ENCODE measurements around the gene MRPL40.

Gene MRPL40

DNA sequence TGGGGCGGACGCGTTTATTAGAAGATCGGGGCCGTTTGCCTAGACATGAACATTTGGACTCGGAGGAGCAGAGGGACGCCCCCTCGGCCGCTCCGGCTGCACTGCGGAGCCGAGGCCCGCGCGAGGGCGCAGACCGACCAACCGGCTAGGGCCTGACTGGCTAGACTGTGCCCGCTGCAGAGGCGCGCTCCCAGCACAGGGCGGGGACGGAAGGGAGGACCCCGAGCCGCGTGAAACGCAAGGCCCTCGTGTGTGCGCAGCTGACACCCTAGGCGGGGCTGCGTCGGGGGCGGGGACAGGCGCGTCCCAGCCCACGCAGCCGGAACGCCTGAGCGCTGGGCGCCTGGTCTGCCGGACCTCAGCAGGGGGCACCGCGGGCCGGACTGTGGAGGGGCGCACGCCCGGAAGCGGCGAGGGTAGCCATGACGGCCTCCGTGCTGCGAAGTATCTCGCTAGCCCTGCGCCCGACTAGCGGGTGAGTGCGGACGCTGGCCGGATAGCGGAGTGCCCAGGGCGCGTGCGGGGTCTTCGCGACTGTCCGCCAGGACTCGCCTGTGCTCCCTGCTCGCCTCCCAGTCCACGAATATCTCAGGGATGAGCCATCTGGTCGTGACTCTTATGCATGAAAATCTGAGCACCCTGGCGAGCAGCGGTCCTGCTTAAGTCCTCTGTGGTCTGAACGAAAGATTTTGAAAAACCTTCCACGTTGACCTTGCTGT lies at the start of gene MRPL40:
Gene MRPL40, plus strand, starts transcription at position 413 of the 719 bp plus-strand sequence. Its CDS starts 10 bp downstream, at position 423.
- DNase-seq (ENCODE audit: low read depth, low spot score) = peak; percentile 75

DNA sequence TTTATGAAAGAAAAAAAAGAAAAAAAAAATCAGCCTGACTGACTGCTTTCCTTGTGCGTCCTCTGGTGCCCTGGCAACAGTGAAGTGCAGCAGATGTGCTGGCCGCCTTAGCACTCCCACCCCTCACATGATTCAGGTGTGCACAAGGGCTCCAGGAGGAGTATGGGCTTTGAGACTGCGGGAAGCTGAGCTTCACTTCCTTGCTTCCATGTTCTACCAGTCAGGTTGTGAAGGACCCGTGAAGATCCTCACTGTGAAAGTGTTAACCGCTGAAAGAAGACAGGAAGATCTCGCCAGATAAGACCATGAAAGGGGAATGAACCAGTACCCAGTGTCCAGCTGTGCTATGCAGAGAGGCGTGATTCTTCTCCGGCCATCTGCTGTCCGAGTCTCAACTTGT lies 49.1 kb upstream of the MRPL40 start:
- DNase-seq (ENCODE audit: low read depth, low spot score) = no peak

DNA sequence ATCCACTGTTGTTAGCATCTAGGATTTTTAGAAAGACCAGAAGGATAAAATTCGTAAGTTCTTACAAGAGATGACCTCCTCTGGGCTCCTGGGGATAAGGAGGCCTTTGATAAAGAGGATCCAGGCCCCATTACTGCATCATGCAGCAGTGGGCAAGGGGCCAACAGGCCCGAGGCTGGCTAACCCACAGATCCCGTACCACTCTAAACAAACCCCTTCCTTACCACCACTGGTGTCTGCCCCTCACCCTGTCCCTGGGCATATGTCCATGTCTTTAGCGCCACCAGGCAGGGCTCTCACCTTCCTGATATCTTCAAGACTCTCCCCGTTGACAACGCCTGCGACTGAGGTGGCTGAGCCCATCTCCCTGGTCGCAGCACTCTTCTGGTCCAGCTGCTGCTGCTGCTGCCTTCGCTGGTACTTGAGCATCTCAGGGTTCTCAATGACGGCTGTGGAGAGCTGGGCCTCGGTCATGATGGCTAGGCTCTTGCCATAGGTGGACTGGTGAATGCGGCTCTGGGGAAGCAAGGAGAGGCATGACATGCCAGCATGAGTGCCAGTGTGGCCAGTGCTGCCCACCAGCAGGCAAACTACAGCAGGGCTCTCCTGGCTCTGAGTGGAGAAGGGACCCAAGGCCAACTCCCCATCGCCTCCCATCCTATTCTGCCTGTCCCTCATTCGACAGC lies 47.0 kb upstream of the MRPL40 start:
- DNase-seq (ENCODE audit: low read depth, low spot score) = no peak

DNA sequence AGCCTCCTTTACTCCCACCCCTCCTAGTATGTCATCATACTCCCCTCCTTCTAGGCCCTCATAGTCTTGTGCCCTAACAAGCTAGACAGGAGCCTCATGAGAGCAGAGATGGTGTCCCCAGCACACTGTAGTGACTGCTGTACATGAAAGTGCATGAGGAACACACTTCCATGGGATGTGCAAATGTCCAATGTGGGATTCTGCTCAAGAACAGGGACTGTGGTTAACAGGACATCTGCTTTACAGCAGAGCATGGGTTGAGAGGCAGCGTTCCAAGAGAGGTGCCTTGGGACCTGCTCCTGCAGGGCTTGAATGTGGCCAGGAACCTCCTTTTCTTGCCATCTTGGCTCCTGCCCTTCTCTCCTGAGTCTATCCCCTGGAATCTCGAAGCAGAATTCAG lies 46.1 kb upstream of the MRPL40 start:
- DNase-seq (ENCODE audit: low read depth, low spot score) = no peak

DNA sequence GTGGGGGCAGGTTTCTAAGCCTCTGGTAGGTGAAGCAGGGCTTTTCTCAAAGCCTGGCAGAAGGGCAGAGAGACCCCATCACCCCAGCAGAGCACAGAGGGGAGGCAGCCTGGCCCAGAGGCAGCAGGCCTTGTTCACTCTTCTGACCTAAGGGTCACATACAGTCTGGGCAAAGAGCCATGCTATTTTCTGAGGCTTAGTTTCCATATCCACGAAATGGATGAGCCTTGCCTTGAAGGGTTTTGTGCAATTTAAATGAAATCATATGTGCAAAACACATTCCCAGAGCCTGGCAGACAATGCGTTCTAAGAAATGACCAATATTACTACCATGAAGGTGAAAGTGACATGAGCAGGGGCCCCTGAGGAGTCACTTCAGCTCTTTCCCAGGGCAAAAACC lies 45.3 kb upstream of the MRPL40 start:
- DNase-seq (ENCODE audit: low read depth, low spot score) = no peak

DNA sequence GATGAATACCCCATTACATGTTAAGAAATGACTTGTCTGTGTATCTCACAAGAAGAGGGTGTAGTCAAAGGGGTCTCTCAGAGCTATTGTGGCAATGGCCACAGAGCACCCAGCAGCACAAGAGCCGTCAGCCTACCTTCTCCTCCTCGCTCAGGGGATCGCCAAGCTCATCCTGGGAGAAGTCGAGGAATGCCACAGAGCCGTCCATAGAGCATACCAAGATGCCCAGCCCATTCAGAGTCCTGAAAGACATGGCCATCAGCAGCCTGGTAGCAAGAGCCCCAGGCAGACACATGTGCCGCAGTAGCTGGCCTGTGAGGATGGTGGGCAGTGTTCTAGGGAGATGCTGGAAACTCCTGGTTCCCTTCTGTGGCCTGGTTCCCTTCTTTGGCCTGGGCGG lies 44.8 kb upstream of the MRPL40 start:
- DNase-seq (ENCODE audit: low read depth, low spot score) = no peak

DNA sequence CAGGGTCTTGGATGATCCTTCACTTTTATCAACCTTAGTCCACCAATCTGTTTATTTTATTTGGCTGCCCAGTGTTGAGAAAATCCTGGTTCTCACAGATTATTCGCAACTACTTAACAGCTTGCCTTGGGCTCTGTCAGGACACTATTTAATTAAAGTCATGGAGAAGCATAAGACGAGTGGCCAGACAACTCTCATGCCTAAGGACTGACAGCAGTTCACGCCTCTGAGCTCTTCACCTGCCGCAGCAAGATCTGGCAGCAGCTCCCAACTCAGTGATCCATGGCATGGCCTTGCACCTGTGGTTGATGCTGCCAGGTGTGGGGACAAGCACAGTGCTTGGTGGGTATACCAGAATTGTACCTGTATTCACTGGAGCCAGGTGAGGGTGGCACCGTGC lies 38.6 kb upstream of the MRPL40 start:
- DNase-seq (ENCODE audit: low read depth, low spot score) = no peak

DNA sequence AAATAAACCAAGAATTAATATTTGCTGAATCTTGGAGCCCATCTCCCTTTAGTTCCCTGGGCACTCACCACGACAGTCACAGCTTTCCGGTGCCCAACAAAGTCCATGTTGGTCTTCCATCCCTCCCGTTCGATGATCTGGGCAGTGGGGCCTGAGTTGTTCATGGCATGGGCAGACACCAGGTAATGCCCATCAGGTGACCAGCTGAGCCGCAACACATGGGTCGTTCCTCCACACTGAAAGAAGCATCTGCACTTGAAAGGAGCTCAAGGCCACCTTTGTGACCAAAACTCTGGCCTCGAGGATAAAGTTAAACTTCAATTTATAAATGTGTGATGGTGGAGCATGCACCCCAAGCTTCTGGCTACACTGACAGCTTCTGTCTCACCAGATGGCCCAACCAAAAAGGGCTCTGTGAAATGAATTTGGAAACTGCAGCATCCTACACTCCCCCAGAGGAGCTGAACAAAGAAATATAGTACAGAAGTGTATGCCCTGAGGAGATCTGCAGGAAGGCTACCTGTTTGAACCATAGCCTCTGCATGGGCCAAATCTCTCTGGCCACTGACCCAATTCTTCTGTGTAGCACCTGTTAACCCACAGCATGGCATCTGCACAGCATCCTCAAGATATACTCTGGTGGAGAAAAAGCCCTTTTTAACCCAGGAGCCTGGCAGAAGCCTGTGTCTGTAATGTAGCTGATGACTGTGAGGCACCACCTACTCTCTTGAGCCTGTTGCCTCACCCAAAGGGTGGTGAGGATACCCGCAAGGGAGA lies 37.9 kb upstream of the MRPL40 start:
- DNase-seq (ENCODE audit: low read depth, low spot score) = no peak

DNA sequence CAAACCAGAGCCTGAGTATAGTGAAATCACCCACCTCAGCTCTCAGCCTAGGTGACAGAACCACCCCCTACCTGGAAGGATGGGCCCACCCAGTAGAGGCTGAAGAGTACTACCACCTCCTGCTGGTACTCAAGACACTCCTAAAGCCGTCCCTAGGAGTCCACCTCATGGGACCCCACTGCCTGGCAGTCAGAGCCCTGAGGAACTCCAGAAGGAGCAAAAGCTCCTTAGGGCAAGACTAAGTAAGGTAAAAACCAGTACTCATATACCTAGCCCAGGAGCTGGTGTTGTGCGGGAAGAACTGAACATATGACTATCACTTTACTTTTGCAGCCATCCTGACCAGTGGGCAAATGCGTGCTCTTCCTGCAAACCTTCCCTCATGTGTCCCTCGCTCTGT lies 37.1 kb upstream of the MRPL40 start:
- no peak for DNase-seq (ENCODE audit: low read depth, low spot score)

DNA sequence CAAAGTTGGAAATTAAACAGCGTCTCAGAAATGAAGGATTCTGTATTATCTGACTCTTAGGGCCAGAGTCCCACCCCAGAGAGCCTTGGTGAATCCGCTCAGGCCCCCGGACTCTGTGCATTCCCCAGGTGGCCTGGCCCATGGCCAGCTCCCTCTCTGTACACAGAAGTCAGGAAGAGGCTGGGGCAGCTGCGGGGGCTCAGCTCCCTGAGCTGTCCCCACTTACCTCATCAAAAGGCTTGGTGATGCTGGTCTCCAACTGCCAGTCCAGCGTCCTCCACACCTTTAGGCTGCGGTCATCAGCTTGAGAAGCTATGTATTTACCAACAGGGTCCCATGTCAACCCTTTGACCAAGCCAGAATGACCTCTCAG lies 35.8 kb upstream of the MRPL40 start:
- no peak for DNase-seq (ENCODE audit: low read depth, low spot score)

DNA sequence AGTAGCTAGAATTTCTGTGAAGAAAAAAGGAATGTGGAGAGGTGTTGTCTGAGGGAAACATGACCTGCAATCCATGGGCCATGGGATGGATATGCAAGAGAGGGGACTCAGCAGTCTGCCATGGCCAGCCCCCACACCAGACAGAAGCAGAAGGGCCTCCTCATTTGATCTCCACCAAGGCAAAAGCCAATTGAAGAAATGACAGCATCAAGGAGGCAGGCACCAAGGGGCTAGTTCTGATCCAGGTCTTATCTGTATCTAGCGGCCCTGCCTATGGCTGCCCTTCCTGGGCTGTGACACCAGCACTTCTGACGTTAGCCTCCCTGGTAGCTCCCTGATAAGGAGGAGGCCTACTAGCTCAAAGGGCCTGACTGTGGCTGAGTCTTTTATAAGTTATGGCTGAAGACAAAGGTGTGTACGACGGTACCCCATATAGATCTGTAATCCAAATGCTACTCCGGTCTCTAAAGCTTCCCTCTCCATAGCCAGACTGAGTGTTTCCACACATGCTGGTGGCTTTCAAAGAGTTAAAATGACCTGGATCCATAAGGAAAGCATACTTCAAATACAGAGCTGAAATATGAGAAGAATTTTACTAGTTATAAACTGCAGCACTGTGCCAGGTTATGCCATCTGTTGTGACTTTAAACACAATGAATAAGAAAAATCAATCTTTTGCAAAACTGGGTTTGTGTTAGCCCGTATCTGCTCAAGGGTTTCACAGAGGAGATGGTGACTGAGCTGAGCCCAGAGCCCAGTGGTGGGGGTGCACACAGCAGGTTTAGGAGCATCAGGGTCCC lies 35.2 kb upstream of the MRPL40 start:
- DNase-seq (ENCODE audit: low read depth, low spot score) = no peak

DNA sequence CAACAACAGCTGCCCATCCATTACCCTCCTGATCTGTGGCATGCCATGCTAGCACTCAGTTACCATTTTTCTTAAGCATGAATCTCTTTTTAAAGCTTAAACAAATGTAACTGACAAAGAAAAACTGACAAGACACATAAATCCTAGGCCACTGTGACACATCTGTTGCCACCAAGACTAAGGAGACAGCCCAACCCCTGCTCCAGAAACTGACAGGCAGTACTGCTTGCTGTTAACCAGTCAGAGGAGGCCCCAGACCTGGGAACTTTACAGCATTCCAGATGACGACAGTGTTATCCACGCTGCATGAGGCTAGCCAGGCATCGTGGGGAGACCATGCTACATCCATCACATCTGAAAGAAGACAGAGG lies 34.6 kb upstream of the MRPL40 start:
- no peak for DNase-seq (ENCODE audit: low read depth, low spot score)

DNA sequence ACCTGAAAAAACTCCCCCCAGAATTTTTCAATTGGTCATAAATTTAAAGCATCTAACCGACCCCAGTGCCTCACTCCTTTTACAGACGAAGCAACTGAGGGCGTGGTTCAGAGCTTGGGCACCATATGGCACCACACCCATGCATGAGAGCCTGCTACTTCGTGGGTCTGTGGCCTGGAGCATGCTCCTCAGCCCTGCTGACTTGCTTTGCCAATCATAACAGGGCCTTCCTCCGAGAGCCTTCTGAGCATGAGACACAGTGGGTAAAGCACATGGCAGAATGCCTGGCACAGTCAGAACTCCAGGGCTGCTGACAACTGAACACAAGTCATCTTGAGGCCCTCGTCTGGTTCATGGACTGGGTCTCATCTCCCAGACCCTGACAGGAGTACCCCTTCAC lies 34.1 kb upstream of the MRPL40 start:
- DNase-seq (ENCODE audit: low read depth, low spot score) = no peak

DNA sequence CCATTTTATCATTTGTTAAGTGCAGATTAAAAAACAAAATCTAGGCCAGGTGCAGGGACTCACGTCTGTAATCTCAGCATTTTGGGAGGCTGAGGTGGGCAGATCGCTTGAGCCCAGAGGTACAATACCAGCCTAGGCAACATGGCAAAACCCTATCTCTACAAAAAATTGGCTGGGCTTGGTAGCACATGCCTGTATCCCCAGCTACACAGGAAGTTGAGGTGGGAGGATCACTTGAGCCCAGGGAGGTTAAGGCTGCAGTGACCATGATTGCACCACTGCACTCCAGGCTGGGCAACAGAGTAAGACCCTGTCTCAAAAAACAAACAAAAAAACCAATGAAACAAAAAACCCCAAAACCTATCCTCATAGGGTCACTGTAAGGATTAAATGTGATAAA lies 33.7 kb upstream of the MRPL40 start:
- no peak for DNase-seq (ENCODE audit: low read depth, low spot score)

DNA sequence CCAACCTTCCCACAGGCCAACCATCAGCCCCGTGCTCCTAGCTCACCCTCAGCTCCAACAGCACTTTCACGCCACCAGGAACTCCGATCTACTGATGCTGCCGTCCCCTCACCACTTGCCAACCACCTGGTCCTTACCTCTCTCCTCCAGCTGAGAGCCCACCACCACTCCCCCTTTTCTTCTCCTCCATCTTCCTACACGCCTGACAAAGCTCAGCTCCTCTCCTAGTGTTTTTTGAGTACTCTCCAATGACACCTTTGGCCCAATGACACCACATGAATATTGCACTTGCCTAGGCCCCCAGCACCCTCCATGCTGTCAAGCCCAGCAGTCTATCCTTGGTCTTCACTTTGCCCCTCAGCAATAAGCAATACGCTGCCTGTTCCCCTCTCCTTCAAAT lies 31.5 kb upstream of the MRPL40 start:
- DNase-seq (ENCODE audit: low read depth, low spot score) = no peak

DNA sequence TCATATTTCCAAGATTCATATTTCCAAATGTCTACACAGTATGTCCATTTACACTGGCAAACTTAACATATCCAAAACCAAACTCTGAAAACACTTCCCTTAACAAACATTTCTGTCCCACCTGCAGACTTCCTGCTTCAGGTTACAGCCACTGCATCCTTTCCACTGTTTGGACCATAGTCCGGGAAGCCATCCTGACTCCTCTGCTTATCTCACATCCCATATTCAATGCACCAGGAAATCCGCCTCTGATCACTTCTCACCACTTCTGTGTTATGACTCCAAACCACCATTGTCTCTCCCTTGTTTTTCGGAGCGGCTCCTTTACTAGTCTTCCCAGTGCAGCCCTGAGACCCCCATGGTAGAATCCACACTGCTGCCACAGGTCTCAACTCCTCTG lies 30.9 kb upstream of the MRPL40 start:
- no peak for DNase-seq (ENCODE audit: low read depth, low spot score)

DNA sequence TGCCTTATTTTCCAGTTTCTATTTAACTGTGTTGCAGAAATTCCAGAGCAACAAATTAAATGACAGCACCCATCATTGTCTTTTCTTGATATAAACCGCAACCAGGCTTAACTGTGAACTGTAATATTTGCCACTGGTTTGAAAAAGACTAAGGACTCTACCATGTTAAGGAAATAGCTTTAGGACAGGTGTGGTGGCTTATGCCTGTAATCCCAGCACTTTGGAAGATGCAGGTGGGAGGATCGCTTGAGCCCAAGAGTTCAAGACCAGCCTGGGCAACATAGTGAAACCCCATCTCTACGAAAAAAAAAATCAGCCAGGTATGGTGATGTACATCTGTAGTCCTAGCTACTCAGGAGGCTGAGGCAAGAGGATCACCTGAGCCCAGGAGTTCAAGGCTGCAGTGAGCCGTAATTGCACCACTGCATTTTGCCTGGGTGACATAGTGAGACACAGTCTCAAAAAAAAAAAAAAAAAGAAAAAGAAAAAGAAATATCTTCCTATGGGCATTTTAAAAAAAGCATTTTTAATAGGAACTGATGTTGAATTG lies 29.6 kb upstream of the MRPL40 start:
- DNase-seq (ENCODE audit: low read depth, low spot score) = no peak

DNA sequence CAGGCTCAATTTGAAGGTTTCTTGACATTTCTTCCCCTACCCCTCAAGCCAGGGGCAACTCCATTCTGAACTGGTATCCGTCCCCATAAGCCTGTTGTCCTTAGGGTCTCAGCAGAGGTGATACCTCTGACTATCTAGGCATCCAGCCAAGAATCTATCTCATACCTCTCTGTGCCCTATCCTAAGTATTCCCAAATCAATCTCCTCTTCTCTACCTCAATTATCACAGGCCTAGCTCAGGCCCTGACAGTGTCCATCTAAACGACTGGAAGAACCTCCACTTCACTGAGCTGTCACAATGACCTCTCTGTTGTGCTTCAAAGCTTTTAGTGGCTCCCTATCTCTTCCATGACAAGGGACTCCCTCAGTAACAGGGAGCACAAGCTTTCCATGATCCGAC lies 27.7 kb upstream of the MRPL40 start:
- DNase-seq (ENCODE audit: low read depth, low spot score) = no peak

DNA sequence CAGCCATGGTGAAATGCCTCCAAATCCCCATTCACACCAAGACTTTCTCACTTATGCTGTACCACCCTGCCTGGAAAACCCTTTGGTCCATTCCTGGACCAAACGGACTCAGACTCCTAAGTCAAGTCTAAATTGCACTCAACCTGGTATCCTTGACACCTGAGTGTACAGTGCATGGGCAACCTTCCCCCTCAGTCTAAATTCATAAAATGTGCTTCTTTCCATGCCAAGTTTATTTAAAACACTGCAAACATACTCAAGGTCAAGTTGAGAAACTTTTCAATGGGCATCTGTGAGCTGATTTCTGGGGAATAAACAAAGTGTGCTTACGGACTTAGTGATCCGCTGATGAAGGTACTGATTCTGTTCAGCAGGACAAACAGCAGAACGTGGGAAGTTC lies 27.2 kb upstream of the MRPL40 start:
- DNase-seq (ENCODE audit: low read depth, low spot score) = no peak

DNA sequence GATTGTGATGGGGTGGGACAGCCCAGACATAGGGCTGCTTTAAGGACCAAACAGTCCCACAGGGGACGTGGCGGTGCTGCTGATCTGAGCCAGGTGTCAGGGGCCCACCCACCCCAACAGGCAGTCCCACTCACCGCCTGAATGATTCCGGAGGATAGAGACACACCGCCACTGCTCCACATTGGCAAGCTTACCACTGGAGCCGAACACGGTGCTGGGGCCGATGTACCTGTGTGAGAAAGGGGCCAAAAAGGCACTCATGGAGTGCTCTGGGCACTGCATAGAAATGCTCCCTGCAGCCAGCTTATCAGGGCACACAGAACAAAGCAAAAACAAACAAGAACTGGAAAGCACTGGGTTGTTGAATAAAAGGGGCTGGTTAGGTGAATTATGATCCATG lies 26.7 kb upstream of the MRPL40 start:
- DNase-seq (ENCODE audit: low read depth, low spot score) = no peak

DNA sequence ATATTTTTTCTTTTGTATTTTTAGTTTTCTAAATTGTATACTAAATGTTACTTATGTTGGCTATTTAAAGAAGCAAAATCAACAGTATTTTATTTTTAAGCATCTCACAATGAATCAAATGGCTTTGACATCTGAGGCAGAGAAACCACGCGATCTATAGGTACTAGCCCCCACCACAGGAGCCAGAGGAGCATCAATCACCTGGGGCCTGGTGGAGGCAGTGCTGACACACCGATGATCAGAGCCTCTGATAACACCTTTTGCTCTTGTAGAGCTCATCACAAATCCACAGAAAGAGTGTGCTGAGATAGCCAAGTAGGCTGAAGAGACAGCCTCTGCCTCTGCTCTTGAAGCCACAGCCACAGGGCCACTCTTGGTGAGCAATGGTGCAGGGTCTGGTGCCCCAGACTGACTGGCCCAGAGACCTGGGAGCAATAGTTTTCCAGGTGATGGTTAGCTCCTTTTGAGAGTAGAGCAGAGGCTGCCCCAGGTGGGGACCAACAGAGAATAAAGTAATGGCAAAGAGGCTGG lies 26.0 kb upstream of the MRPL40 start:
- DNase-seq (ENCODE audit: low read depth, low spot score) = no peak

DNA sequence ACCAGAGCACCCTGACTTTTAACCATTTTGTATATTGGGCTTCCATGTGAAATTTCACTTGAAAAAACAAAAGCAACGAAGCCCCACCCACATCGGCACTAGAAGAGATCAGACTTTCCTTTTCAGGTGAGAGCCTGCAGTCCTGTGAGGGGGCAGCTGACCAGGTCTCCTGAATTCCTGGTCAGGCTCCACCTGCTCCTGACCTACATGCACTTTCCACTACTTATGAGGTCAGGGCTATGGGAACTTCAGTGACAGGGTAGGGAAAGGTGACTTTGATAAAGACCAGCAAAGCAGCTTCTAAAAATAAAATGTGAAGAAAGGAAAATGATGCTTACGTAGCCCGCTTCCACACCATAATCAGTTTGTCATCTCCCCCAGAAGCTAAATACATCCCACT lies 25.5 kb upstream of the MRPL40 start:
- DNase-seq (ENCODE audit: low read depth, low spot score) = no peak
